ENCODE measurements around the gene GTF3C2.

The GTF3C2 gene

GRCh38 chr2:27369471-27370025 is 13.0 kb upstream of the GTF3C2 start:
- TF ChIP-seq NFIC (IDR thresholded peaks at IDR 0.05) (peak; percentile 31; the same call in 1 of the 2 replicates), TCF12 (IDR thresholded peaks at IDR 0.05; ENCODE audit: low read depth) (no peak)

- no peak for TF ChIP-seq YY1 (IDR thresholded peaks at IDR 0.05; ENCODE audit: low read depth)
- no peak for TF ChIP-seq RAD21 (IDR thresholded peaks at IDR 0.05; ENCODE audit: low read depth)
- no peak for TF ChIP-seq EGR1 (IDR thresholded peaks at IDR 0.05)
- TF ChIP-seq CEBPB (IDR thresholded peaks at IDR 0.05), result no peak
- no peak for TF ChIP-seq NFIC (IDR thresholded peaks at IDR 0.05)
- TF ChIP-seq CREB1 (IDR thresholded peaks at IDR 0.05; ENCODE audit: low read depth), result no peak
- no peak for TF ChIP-seq FOXM1 (IDR thresholded peaks at IDR 0.05; ENCODE audit: borderline replicate concordance, low read depth)
- no peak for TF ChIP-seq REST (IDR thresholded peaks at IDR 0.05; ENCODE audit: low read depth)
- TF ChIP-seq TAF1 (IDR thresholded peaks at IDR 0.05; ENCODE audit: low read depth), result no peak
- TF ChIP-seq ZBTB7A (IDR thresholded peaks at IDR 0.05; ENCODE audit: low read depth), result no peak
- TF ChIP-seq MAX (IDR thresholded peaks at IDR 0.05), result no peak
- TF ChIP-seq EP300 (IDR thresholded peaks at IDR 0.05; ENCODE audit: borderline replicate concordance), result no peak
- no peak for TF ChIP-seq USF1 (IDR thresholded peaks at IDR 0.05)
- TF ChIP-seq TEAD4 (IDR thresholded peaks at IDR 0.05), result no peak
- no peak for TF ChIP-seq TCF12 (IDR thresholded peaks at IDR 0.05; ENCODE audit: low read depth)
Observed at GRCh38 chr2:27363933-27364332, 7.4 kb upstream of the GTF3C2 start.

GRCh38 chr2:27362678-27363420 is 6.3 kb upstream of the GTF3C2 start:
- TF ChIP-seq MAX (IDR thresholded peaks at IDR 0.05) (no peak), TEAD4 (IDR thresholded peaks at IDR 0.05) (no peak), TAF1 (IDR thresholded peaks at IDR 0.05; ENCODE audit: low read depth) (no peak), TCF12 (IDR thresholded peaks at IDR 0.05; ENCODE audit: low read depth) (no peak), EGR1 (IDR thresholded peaks at IDR 0.05) (no peak), USF1 (IDR thresholded peaks at IDR 0.05) (no peak), EP300 (IDR thresholded peaks at IDR 0.05; ENCODE audit: borderline replicate concordance) (no peak), ZBTB7A (IDR thresholded peaks at IDR 0.05; ENCODE audit: low read depth) (no peak), CEBPB (IDR thresholded peaks at IDR 0.05) (no peak), RAD21 (IDR thresholded peaks at IDR 0.05; ENCODE audit: low read depth) (no peak), REST (IDR thresholded peaks at IDR 0.05; ENCODE audit: low read depth) (no peak), CREB1 (IDR thresholded peaks at IDR 0.05; ENCODE audit: low read depth) (no peak), YY1 (IDR thresholded peaks at IDR 0.05; ENCODE audit: low read depth) (no peak), NFIC (IDR thresholded peaks at IDR 0.05) (no peak), FOXM1 (IDR thresholded peaks at IDR 0.05; ENCODE audit: borderline replicate concordance, low read depth) (no peak)

GRCh38 chr2:27356056-27356381 is 545 bp downstream of the GTF3C2 start:
- TF ChIP-seq TCF12 (IDR thresholded peaks at IDR 0.05; ENCODE audit: low read depth) (no peak), MAX (IDR thresholded peaks at IDR 0.05) (0 out of 2 replicates have a peak, but pooled peaks have one; percentile 3)

- TF ChIP-seq EGR1 (IDR thresholded peaks at IDR 0.05), result no peak
- TF ChIP-seq REST (IDR thresholded peaks at IDR 0.05; ENCODE audit: low read depth), result no peak
- no peak for TF ChIP-seq ZBTB7A (IDR thresholded peaks at IDR 0.05; ENCODE audit: low read depth)
- no peak for TF ChIP-seq EP300 (IDR thresholded peaks at IDR 0.05; ENCODE audit: borderline replicate concordance)
- TF ChIP-seq MAX (IDR thresholded peaks at IDR 0.05), result no peak
- no peak for TF ChIP-seq CEBPB (IDR thresholded peaks at IDR 0.05)
- TF ChIP-seq TCF12 (IDR thresholded peaks at IDR 0.05; ENCODE audit: low read depth), result no peak
- TF ChIP-seq USF1 (IDR thresholded peaks at IDR 0.05), result no peak
- no peak for TF ChIP-seq RAD21 (IDR thresholded peaks at IDR 0.05; ENCODE audit: low read depth)
Observed at GRCh38 chr2:27354597-27354927, 2.0 kb downstream of the GTF3C2 start.

Data from Ishikawa (cell line).